HG03108 (cell line): ENCODE measurements around the gene PPP1CC.

ENCODE experiments used
- ATAC-seq: cut with Tn5 transposase; IDR thresholded peaks from one replicate; pipeline ENCODE4 v1.9.1; 2021; ENCODE audit warnings: moderate library complexity; ENCODE audit not compliant: unreplicated experiment

PPP1CC gene

DNA sequence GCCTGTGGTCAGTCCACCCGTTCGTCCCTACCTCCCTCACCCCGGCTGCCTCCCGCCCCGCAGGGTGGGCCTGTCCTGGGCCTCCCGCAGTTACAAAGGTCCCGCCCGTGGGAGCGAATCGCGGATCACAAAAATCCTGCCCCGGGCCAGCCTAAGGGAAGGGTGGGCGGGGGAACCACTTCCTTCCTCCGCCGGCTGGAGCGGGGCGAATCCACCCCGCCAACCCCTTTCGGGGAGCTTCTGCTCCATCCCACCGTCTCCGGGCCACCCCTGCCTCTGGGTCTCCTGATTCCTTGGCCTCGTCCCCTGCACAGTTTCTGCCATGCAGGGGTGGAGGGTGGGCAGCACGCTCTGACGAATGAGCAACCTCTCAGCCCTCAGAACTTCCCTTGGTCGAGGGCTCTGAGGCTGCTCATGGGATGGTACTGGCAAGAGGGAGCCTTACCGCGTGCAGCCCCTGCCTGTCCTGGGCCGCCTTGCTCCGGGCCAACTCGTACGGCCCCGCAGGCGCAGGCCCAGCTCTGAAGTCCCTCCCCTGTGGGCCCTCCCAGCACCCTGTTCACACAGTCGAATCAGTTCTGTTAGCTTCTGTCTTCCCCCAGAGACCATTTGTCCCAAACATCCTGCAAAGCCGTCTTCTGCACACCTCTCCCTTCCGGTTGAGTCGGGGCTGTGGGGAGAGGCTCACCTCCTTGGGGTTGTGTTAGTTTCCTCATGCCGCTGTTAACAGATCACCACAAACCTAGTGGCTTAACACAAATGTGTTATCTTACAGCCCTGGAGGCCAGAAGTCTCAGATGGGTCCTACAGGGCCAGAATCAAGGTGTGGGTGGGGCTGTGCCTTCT is 53.2 kb downstream of the PPP1CC start:
- peak; percentile 36 for ATAC-seq

GRCh38 chr12:110688446-110689280 is 54.0 kb downstream of the PPP1CC start, which contains the start of gene HVCN1:
TSS of gene HVCN1 (minus strand) at chr12:110689115. CDS start at chr12:110683245, 5,870 bp downstream.
- peak; percentile 21 for ATAC-seq

DNA sequence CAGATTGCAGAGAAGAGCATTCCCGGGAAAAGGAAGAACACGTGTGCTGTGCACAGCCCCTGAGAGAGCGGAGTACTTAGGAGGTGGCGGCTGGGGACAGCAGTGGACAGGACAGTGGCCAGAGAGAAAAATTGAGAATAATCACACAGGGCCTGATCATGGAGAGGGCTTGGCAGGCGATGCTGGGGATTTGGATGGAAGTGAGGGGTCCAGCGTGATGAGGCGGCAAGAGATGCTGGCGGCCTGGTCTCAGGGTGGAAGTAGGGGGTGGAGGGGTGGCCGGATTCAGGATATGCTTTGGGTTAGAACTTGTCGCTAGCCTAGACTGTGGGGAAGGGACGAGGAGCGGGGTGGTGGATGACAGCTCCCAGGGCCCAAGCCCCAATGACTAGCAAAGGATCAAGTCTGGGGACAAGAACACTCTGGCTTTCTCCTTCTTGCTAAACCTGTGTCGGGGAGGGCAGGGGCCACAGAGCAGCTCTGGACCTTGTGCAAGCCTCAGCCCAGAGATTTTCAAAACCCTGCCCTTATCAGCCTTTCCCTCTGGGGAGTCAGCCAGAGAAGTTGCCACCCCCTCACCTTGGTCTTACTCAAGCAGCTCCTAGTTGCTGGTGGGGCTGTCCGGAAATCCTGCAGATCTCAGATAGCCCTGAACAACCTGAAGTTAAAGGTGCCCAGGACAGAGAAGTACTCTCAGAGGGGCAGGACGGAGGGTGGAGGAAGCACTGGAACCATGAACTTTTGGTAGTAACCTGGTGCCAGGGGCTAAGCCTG is 55.1 kb downstream of the PPP1CC start:
- ATAC-seq, result no peak

DNA sequence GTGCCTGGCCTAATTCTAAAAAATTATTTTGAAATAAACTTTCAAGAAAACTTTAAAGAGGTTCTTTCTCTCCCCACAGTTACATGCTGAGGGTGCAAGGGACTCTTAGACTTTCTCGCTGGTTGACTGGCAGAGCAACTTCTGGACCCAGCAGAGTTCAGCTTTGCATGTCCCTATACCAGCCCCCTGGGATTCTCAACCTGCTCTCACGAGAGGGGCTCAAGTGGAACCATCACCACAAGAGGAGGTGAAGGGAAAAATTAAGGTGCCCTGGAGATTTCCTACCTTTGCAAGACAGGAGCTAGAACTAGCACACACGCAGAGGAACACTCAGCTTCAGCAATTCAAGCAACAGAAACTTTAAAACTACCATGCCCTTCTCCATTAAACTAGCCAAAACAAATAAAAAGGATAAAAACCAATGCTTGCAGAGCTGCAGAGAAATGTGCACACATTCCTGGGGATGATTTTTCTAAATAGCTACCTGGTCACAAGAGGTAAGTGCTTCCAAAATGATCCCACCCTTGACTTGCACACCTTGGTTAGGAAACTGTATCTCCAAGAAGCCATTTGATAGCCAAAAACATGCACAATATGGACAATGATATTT is 56.3 kb downstream of the PPP1CC start:
- ATAC-seq, result no peak

- ATAC-seq, result no peak
Measured at GRCh38 chr12:110684312-110684836, 58.3 kb downstream of the PPP1CC start.

- no peak for ATAC-seq
Measured at GRCh38 chr12:110683888-110684287, 58.8 kb downstream of the PPP1CC start.

GRCh38 chr12:110680032-110680431 is 62.7 kb downstream of the PPP1CC start:
- no peak for ATAC-seq

GRCh38 chr12:110679201-110679600 is 63.5 kb downstream of the PPP1CC start:
- ATAC-seq, result no peak

- no peak for ATAC-seq
Measured at GRCh38 chr12:110677982-110678381, 64.7 kb downstream of the PPP1CC start.

DNA sequence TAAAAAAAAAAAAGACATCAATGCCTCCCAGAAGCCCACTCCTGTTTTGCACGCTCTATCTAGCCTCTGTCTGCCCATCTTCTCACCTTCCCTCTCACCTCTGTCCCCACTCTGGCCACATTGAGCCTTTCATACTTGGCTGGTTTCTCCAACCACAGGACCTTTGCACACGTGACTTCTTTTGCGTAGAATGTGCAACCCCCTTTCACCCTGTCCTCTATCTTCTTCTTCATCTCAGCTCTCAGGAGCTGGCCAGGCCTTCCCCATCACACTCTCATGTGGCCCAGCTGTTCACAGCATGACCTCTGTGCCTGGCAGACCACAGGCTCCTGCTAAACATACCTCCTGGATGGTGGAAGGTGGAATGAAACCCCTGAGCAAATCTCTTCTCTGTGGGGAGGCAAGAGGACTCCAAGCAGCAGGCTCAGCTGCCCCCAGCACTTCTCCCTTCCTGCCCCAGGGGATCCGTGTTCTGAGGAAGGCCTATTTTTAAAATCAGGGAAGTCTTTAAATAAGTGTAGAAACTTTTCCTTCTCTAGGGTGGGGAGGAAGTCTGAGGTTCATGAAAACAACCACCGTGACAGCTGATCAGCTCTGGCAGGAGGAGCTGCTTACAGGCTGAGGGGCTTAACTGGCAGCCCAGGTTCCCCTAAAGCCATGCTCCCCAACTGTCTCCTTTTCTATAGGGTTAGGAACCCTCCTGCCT is 65.3 kb downstream of the PPP1CC start:
- peak; percentile 79 for ATAC-seq

DNA sequence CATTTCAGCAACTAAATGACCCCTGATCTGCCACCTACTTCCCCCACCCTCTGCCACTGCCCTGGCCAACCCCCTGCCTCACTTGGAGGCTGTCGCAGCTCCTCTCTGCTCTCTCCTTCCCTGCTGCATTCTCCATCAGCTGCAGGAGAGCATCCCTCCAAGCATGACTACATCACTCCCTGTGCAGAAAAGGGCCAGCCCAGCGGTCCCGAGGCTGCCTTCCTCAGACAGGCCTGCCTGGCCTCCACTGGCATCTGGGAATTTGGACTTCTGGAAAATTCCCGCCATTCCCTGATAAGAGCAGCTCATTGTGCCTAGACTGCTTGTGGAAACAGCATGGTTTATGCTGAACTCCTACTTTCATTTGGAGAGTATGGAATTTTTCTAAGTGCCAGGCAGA is 66.5 kb downstream of the PPP1CC start:
- ATAC-seq, result no peak

DNA sequence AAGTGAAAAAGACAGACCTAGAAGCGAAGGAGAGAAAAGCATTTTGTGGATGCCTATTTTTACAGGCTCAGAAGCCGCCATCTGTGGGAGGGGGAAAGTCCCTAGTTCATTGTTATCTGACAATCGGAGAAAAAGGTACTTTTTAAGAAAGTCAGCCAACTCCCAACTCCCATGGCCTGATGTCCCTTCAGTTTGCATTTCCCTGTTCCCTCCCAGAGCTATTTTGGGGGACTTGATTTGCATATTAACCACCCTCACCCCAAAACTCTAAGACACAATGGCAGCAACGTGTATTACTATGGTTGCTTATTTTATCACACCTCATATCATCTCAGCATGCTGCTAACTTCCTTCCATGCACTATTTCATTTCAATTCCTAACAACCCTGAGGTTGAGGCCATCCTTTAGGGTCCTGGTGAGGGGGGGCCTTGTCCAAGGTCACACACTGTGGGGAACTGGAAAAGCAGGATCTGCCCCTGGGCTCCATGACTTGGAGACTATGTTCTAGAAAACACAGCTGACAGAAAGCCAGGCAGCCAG is 72.5 kb downstream of the PPP1CC start:
- peak; percentile 39 for ATAC-seq
